Measurements from ENCODE around the gene RNF167. TPM values are rescaled to one million over a fixed set of nuclear protein-coding genes. Genes with fewer than 3 reads are reported as not detected.

RNF167 gene
- total and polyA plus RNA-seq, 2 of the 4 experiments (the other 2 are of a cell fraction): 13.1 to 79.5 TPM

DNA sequence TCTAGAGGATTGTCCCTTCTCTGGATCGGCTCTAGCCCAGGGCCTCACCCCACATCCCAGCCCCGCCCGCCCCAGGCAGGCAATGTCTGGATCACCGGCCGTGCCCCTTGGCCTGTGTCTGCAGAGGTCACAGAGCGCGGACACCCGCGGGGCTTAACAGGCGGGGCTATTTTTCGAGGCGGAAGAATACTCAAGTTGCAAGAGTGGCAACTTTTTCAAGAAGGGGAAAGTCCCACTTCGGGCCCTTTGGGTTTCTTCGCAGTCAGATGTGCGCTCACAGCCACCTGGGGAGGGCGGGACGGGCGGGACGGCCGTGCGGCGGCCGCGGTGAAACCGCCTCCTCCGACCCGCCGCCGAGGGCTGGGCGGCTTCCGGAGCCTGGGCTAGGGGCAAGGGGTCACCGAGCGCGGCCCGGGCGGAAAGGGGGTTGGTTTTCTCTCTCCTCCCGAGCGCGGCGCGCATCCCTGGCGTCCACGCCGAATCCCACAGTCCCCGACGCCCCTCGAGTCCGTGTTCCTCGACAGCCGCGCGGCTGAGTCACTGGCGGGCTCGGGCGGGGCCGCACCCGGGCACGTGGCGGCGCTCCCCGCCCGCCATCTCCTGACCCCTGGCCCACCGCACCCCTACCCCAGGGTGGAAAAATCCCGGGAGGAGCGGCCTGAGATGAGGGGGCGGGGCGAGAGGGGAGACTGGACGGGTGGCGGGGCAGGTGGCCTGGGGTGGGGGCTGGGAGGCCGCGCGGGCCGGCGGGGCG, 9.4 kb downstream of the RNF167 start:
- peak overlapping the region; percentile 85 for H2AFZ ChIP-seq (replicated peaks; ENCODE audit: low read length, poor library complexity)
- peak overlapping the region; percentile 96 for H2AK9ac ChIP-seq (replicated peaks; ENCODE audit: low read depth, low read length, poor library complexity)
- peak overlapping the region; percentile 90 for H2BK5ac ChIP-seq (ENCODE audit: low read depth, low read length, poor library complexity, severe bottlenecking)
- peaks cover 21% of the 10 kb centered on the region for H3K36me3 ChIP-seq (ENCODE audit: control insufficient read depth, insufficient read depth, low read length)
- peak overlapping the region; percentile 61 for H4K5ac ChIP-seq (ENCODE audit: low read depth, low read length)
- H2AK5ac ChIP-seq (ENCODE audit: low read depth, low read length): peak overlapping the region; percentile 79
- H3K4me2 ChIP-seq (ENCODE audit: low read depth, low read length): peak overlapping the region; percentile 74
- H2BK15ac ChIP-seq (ENCODE audit: low read depth, low read length): peak overlapping the region; percentile 5; the same call in 1 of the 3 replicates
- intact Hi-C loops (cut with micrococcal nuclease): no loop called here
- peak overlapping the region; percentile 85 for H2BK120ac ChIP-seq (ENCODE audit: low read depth, low read length)
- POLR2A ChIA-PET (ENCODE audit: unreplicated experiment): interaction anchor here (0.6 to 3.5 kb wide), 3 partner anchors 9 to 391 kb away, joined by 3 to 19 read pairs (median 4); partner anchors contain the start of gene SPAG7
- H3K9me1 ChIP-seq (ENCODE audit: insufficient read depth, low read length): peaks cover 25% of the 10 kb centered on the region; the same call in 1 of the 2 replicates
- H3K9ac ChIP-seq (ENCODE audit: low read depth, low read length): peak overlapping the region; percentile 87
- H3K9me3 ChIP-seq (ENCODE audit: control insufficient read depth, insufficient read depth, low read length): no peaks in the 10 kb centered on the region
- peak overlapping the region; percentile 97 for H3K4ac ChIP-seq (ENCODE audit: low read depth, low read length)
- DNase-seq: peak; percentile 76
- TF ChIP-seq MAZ (IDR thresholded peaks at IDR 0.05; ENCODE audit: borderline replicate concordance, low read depth, low read length) (peak; percentile 51; the same call in 1 of the 2 replicates), FOS (IDR thresholded peaks at IDR 0.05; ENCODE audit: low read depth, low read length) (0 out of 2 replicates have a peak, but pooled peaks have one; percentile 7), BHLHE40 (IDR thresholded peaks at IDR 0.05; ENCODE audit: low read depth, low read length) (peak; percentile 82), USF2 (IDR thresholded peaks at IDR 0.05; ENCODE audit: low read depth, low read length) (peak; percentile 52), MXI1 (IDR thresholded peaks at IDR 0.05; ENCODE audit: borderline replicate concordance, low read depth, low read length) (no peak)
- peak overlapping the region; percentile 98 for H3K14ac ChIP-seq (replicated peaks; ENCODE audit: low read depth, low read length)
- H3K4me3 ChIP-seq (ENCODE audit: insufficient read depth, low read depth, low read length): peak overlapping the region; percentile 98
- in situ Hi-C loops (cut with MboI; ENCODE audit: low sequenced_read_pairs): no loop called here
- peak overlapping the region; percentile 95 for H3K56ac ChIP-seq (ENCODE audit: extremely low read depth, insufficient read depth, low read length)
- dilution Hi-C loops (cut with HindIII; ENCODE audit: low sequenced_read_pairs, unreplicated experiment): no loop called here
- peaks cover 40% of the 10 kb centered on the region for H4K20me1 ChIP-seq (ENCODE audit: insufficient read depth, low read length)
- CTCF ChIA-PET: no interaction called here
- H3K27me3 ChIP-seq (ENCODE audit: control insufficient read depth, insufficient read depth, low read length): no peaks in the 10 kb centered on the region
- H3K18ac ChIP-seq (ENCODE audit: low read depth, low read length): peak overlapping the region; percentile 71
- peaks cover 38% of the 10 kb centered on the region for H3K4me1 ChIP-seq (ENCODE audit: control insufficient read depth, insufficient read depth, low read length)
- H4K8ac ChIP-seq (ENCODE audit: low read depth in 2 of 2, low read length in 2 of 2): peak overlapping the region; percentile 62 to 86
- H4K91ac ChIP-seq (ENCODE audit: insufficient read depth, low read depth, low read length): peak overlapping the region; percentile 91
- peak overlapping the region; percentile 89 for H3K23ac ChIP-seq (ENCODE audit: low read depth, low read length)
- peak overlapping the region; percentile 91 for H3K27ac ChIP-seq (ENCODE audit: insufficient read depth, low read length)
- peak; percentile 2 for ATAC-seq (ENCODE audit: low read depth)
- 1% methylated on average over 28 of the region's 75 CpGs; no CpG with 5 or more reads in 1 of the 2 experiments for WGBS, 2 experiments (ENCODE audit: extremely low coverage in 2 of 2, insufficient read length in 1 of 2)
- H3K79me1 ChIP-seq (ENCODE audit: low read depth in 1 of 2, low read length in 2 of 2): peaks cover 12 to 37% of the 10 kb centered on the region in 2 experiments; a peak in 3 of 4 replicates
- H2BK20ac ChIP-seq (ENCODE audit: low read depth, low read length): no peak overlapping the region
- BruUV-seq (replicated peaks): no TSS peak
